ENCODE measurements around the gene SHISA9. TPM values are rescaled to one million over a fixed set of nuclear protein-coding genes. Genes with fewer than 3 reads are reported as not detected.

Gene SHISA9
- total RNA-seq, 1 experiment from 2014 or later = not detected

GRCh38 chr16:13099822-13100221 is 198.4 kb downstream of the SHISA9 start:
- Histone ChIP-seq H3K27me3 (ENCODE audit: low read length) (no peaks in the 10 kb centered on the region), H3K9me3 (ENCODE audit: low read length) (peaks cover 5% of the 10 kb centered on the region), H3K4me2 (ENCODE audit: low read depth, low read length, poor library complexity, severe bottlenecking) (no peak overlapping the region), H3K9me2 (replicated peaks; ENCODE audit: insufficient read depth, low read length) (no peaks in the 10 kb centered on the region), H3K4me1 (ENCODE audit: low read length) (no peaks in the 10 kb centered on the region), H3K27ac (ENCODE audit: low read length) (no peak overlapping the region), H3K79me2 (ENCODE audit: low read length) (no peaks in the 10 kb centered on the region), H4K20me1 (ENCODE audit: insufficient read depth, low read depth, low read length) (no peaks in the 10 kb centered on the region), H3K4me3 (ENCODE audit: low read length) (no peak overlapping the region), H2AFZ (ENCODE audit: low read length) (no peak overlapping the region), H3K36me3 (ENCODE audit: insufficient read depth, low read length) (no peaks in the 10 kb centered on the region), H3K9ac (ENCODE audit: low read length) (no peak overlapping the region)
- no peak for DNase-seq

DNA sequence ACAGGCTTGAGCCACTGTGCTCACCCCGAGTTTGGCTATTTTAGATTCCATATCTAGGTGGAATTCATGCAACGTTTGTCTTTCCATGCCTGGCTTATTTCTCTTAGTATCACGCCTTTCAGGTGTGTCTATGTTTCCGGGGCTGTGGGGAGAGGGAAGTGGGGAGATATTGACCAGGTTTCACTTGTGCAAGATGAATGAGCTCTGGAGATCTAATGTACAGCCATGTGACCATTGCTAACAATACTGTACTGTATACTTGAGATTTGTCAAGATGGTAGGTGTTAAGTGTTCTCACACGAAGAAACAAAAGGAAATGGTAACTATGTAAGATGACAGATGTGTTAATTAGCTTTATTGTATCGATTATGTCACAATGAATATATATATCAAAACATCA is 199.6 kb downstream of the SHISA9 start:
- Histone ChIP-seq H3K79me2 (ENCODE audit: low read length) (no peaks in the 10 kb centered on the region), H2AFZ (ENCODE audit: low read length) (no peak overlapping the region), H3K4me1 (ENCODE audit: low read length) (no peaks in the 10 kb centered on the region), H3K9ac (ENCODE audit: low read length) (no peak overlapping the region), H3K9me3 (ENCODE audit: low read length) (peaks cover 8% of the 10 kb centered on the region), H3K27me3 (ENCODE audit: low read length) (no peaks in the 10 kb centered on the region), H4K20me1 (ENCODE audit: insufficient read depth, low read depth, low read length) (no peaks in the 10 kb centered on the region), H3K36me3 (ENCODE audit: insufficient read depth, low read length) (no peaks in the 10 kb centered on the region), H3K4me3 (ENCODE audit: low read length) (no peak overlapping the region), H3K9me2 (replicated peaks; ENCODE audit: insufficient read depth, low read length) (no peaks in the 10 kb centered on the region), H3K4me2 (ENCODE audit: low read depth, low read length, poor library complexity, severe bottlenecking) (no peak overlapping the region), H3K27ac (ENCODE audit: low read length) (no peak overlapping the region)
- no peak for DNase-seq

DNA sequence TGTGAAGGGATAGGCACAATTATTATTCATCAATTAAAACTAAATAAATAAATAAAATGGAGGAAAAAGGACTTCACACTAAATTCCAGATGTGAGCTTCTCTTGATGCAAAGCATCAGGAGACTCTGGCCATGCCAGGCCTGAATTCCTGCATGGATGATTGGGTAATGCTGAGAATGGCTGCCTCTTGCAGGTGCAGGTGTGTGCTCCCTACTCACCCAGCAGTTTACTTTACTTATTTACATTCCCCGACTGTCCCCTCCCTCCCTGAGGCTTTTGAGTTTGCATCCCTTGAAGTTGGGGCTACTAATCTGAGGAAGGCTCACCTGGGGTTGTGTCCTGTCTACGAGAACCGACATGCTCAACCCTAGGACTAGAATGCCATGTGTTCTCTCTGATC is 200.4 kb downstream of the SHISA9 start:
- Histone ChIP-seq H3K27me3 (ENCODE audit: low read length) (no peaks in the 10 kb centered on the region), H3K4me1 (ENCODE audit: low read length) (no peaks in the 10 kb centered on the region), H3K27ac (ENCODE audit: low read length) (no peak overlapping the region), H2AFZ (ENCODE audit: low read length) (no peak overlapping the region), H3K4me3 (ENCODE audit: low read length) (no peak overlapping the region), H4K20me1 (ENCODE audit: insufficient read depth, low read depth, low read length) (no peaks in the 10 kb centered on the region), H3K4me2 (ENCODE audit: low read depth, low read length, poor library complexity, severe bottlenecking) (no peak overlapping the region), H3K9ac (ENCODE audit: low read length) (no peak overlapping the region), H3K36me3 (ENCODE audit: insufficient read depth, low read length) (no peaks in the 10 kb centered on the region), H3K9me3 (ENCODE audit: low read length) (peaks cover 12% of the 10 kb centered on the region), H3K79me2 (ENCODE audit: low read length) (no peaks in the 10 kb centered on the region), H3K9me2 (replicated peaks; ENCODE audit: insufficient read depth, low read length) (no peaks in the 10 kb centered on the region)
- no peak for DNase-seq

DNA sequence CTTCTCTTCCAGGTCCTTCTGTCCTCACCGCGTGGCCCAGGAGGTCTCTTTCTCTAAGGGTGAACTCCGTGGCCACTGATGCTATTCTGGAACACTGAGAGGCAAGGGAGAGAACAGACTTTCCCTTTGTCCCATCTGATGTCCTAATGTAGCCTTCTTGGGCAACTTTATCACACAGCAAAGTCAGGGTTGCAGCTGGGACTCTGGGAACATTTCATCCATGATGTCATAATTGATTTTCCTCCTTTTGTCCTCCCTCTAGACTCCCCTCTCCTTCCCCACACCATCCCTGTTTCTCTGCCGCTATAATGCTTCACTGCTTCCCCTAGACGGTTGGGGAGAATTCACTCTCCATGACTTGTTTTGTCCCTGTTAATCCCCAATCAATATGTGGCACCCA is 201.0 kb downstream of the SHISA9 start:
- H3K27ac ChIP-seq (ENCODE audit: low read length) = no peak overlapping the region
- no peak overlapping the region for H3K4me2 ChIP-seq (ENCODE audit: low read depth, low read length, poor library complexity, severe bottlenecking)
- no peak for DNase-seq
- no peaks in the 10 kb centered on the region for H3K79me2 ChIP-seq (ENCODE audit: low read length)
- no peak overlapping the region for H2AFZ ChIP-seq (ENCODE audit: low read length)
- peaks cover 13% of the 10 kb centered on the region for H3K9me3 ChIP-seq (ENCODE audit: low read length)
- no peak overlapping the region for H3K9ac ChIP-seq (ENCODE audit: low read length)
- no peaks in the 10 kb centered on the region for H3K4me1 ChIP-seq (ENCODE audit: low read length)
- no peaks in the 10 kb centered on the region for H4K20me1 ChIP-seq (ENCODE audit: insufficient read depth, low read depth, low read length)
- no peaks in the 10 kb centered on the region for H3K27me3 ChIP-seq (ENCODE audit: low read length)
- no peaks in the 10 kb centered on the region for H3K9me2 ChIP-seq (replicated peaks; ENCODE audit: insufficient read depth, low read length)
- H3K4me3 ChIP-seq (ENCODE audit: low read length) = no peak overlapping the region
- no peaks in the 10 kb centered on the region for H3K36me3 ChIP-seq (ENCODE audit: insufficient read depth, low read length)

DNA sequence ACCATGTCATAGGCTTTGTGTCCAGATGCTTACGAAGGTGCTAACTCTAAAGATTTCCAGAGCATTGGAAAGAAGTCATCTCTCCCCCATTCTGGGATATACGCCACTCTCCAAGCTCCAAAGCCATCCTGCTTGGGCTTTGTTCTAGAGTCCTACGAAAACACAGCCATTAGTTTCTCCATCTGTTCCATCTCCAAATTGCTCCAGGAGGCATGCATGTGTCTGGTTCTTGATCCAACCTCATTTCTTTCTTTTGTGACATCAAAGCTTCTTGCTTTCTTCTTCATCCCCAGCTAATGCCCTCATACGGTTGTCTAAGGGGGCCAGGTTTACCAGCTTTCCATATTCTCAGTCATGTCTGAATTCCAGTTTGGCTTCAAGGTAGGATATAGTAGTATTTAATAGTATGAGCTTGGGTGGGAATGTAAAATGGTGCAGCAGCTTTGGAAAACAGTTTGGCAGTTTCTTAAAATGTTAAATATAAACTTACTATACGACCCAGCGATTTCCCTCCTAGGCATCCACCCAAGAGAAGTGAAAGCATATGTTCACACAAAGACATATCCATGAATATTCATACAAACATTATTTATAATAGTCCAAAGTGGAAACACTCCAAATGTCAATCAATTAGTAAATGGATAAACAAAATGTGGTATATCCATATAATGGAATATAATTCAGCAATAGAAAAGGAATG is 202.6 kb downstream of the SHISA9 start:
- Histone ChIP-seq H3K36me3 (ENCODE audit: insufficient read depth, low read length) (no peaks in the 10 kb centered on the region), H3K9me3 (ENCODE audit: low read length) (peaks cover 13% of the 10 kb centered on the region), H2AFZ (ENCODE audit: low read length) (no peak overlapping the region), H3K4me1 (ENCODE audit: low read length) (no peaks in the 10 kb centered on the region), H3K27me3 (ENCODE audit: low read length) (no peaks in the 10 kb centered on the region), H3K4me2 (ENCODE audit: low read depth, low read length, poor library complexity, severe bottlenecking) (no peak overlapping the region), H3K4me3 (ENCODE audit: low read length) (no peak overlapping the region), H3K9me2 (replicated peaks; ENCODE audit: insufficient read depth, low read length) (no peaks in the 10 kb centered on the region), H3K9ac (ENCODE audit: low read length) (no peak overlapping the region), H4K20me1 (ENCODE audit: insufficient read depth, low read depth, low read length) (no peaks in the 10 kb centered on the region), H3K27ac (ENCODE audit: low read length) (no peak overlapping the region), H3K79me2 (ENCODE audit: low read length) (no peaks in the 10 kb centered on the region)
- DNase-seq = no peak

- Histone ChIP-seq H3K4me1 (ENCODE audit: low read length) (no peaks in the 10 kb centered on the region), H3K4me3 (ENCODE audit: low read length) (no peak overlapping the region), H3K9me3 (ENCODE audit: low read length) (peaks cover 13% of the 10 kb centered on the region), H3K79me2 (ENCODE audit: low read length) (no peaks in the 10 kb centered on the region), H2AFZ (ENCODE audit: low read length) (no peak overlapping the region), H3K9ac (ENCODE audit: low read length) (no peak overlapping the region), H3K4me2 (ENCODE audit: low read depth, low read length, poor library complexity, severe bottlenecking) (no peak overlapping the region), H3K36me3 (ENCODE audit: insufficient read depth, low read length) (no peaks in the 10 kb centered on the region), H3K27ac (ENCODE audit: low read length) (no peak overlapping the region), H3K9me2 (replicated peaks; ENCODE audit: insufficient read depth, low read length) (no peaks in the 10 kb centered on the region), H4K20me1 (ENCODE audit: insufficient read depth, low read depth, low read length) (no peaks in the 10 kb centered on the region), H3K27me3 (ENCODE audit: low read length) (no peaks in the 10 kb centered on the region)
- DNase-seq = no peak
Observed at GRCh38 chr16:13104772-13105171, 203.4 kb downstream of the SHISA9 start.

- Histone ChIP-seq H3K79me2 (ENCODE audit: low read length) (no peaks in the 10 kb centered on the region), H3K27me3 (ENCODE audit: low read length) (no peaks in the 10 kb centered on the region), H3K9ac (ENCODE audit: low read length) (no peak overlapping the region), H2AFZ (ENCODE audit: low read length) (no peak overlapping the region), H3K4me2 (ENCODE audit: low read depth, low read length, poor library complexity, severe bottlenecking) (no peak overlapping the region), H3K27ac (ENCODE audit: low read length) (no peak overlapping the region), H3K4me3 (ENCODE audit: low read length) (no peak overlapping the region), H3K36me3 (ENCODE audit: insufficient read depth, low read length) (no peaks in the 10 kb centered on the region), H3K4me1 (ENCODE audit: low read length) (no peaks in the 10 kb centered on the region), H4K20me1 (ENCODE audit: insufficient read depth, low read depth, low read length) (no peaks in the 10 kb centered on the region), H3K9me3 (ENCODE audit: low read length) (peaks cover 13% of the 10 kb centered on the region), H3K9me2 (replicated peaks; ENCODE audit: insufficient read depth, low read length) (no peaks in the 10 kb centered on the region)
- DNase-seq = no peak
Observed at GRCh38 chr16:13105427-13105826, 204.0 kb downstream of the SHISA9 start.

DNA sequence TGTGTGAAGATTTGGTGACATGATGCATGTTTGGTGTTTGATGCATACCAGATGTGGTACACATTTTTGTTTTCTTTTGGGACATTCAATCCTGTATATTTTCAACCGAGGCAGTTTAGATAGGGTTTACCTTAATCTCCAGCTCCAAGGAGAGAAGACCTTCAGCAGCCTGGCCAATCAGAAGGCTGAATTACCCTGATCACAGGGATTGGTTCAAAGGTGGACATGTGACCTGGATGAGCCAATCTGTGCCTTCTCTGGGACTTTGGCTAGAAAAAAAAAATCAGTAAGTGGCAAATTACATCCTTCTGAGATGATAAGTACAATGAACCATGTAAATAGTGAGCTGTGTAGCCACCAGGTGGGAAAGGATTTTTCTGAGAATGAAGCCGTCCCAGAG is 205.1 kb downstream of the SHISA9 start:
- no peaks in the 10 kb centered on the region for H3K4me1 ChIP-seq (ENCODE audit: low read length)
- no peaks in the 10 kb centered on the region for H3K36me3 ChIP-seq (ENCODE audit: insufficient read depth, low read length)
- peaks cover 13% of the 10 kb centered on the region for H3K9me3 ChIP-seq (ENCODE audit: low read length)
- no peak overlapping the region for H3K9ac ChIP-seq (ENCODE audit: low read length)
- no peaks in the 10 kb centered on the region for H3K79me2 ChIP-seq (ENCODE audit: low read length)
- no peak overlapping the region for H2AFZ ChIP-seq (ENCODE audit: low read length)
- H4K20me1 ChIP-seq (ENCODE audit: insufficient read depth, low read depth, low read length) = no peaks in the 10 kb centered on the region
- H3K9me2 ChIP-seq (replicated peaks; ENCODE audit: insufficient read depth, low read length) = no peaks in the 10 kb centered on the region
- H3K4me3 ChIP-seq (ENCODE audit: low read length) = no peak overlapping the region
- H3K27ac ChIP-seq (ENCODE audit: low read length) = no peak overlapping the region
- no peak for DNase-seq
- H3K27me3 ChIP-seq (ENCODE audit: low read length) = no peaks in the 10 kb centered on the region
- no peak overlapping the region for H3K4me2 ChIP-seq (ENCODE audit: low read depth, low read length, poor library complexity, severe bottlenecking)

Measured in Karpas-422 (cell line).